HepG2 (cell line): ENCODE results near the gene CCDC57. TPM values are rescaled to one million over a fixed set of nuclear protein-coding genes. Genes with fewer than 3 reads are reported as not detected.

ENCODE experiments used
- BRCA1 ChIP-seq: sonication (generic); formaldehyde crosslinking; IDR thresholded peaks from 2 replicates; pipeline ENCODE4 v1.4.0; 2020; ENCODE audit warnings: missing genetic modification reagents
- HHEX ChIP-seq: IDR thresholded peaks from 2 replicates; pipeline ENCODE4 v1.6.1; 2016; ENCODE audit warnings: control low read depth
- JUND ChIP-seq: sonication (generic); formaldehyde crosslinking; IDR thresholded peaks from 2 replicates; pipeline ENCODE4 v1.8.0; 2022; ENCODE audit warnings: mild to moderate bottlenecking, missing genetic modification reagents
- NR2F1 ChIP-seq, 2 experiments: fragments of 450-650 bp in 1 of 2; formaldehyde crosslinking in 1 of 2; IDR thresholded peaks; 2 replicates each; pipeline versions ENCODE4 v1.5.0 to v1.6.1; 2016 to 2020; ENCODE audit warnings: mild to moderate bottlenecking in 1 of 2, missing compliant biosample characterization in 1 of 2, missing genetic modification reagents in 1 of 2, moderate library complexity in 1 of 2
- RAD21 ChIP-seq: fragments of 450-650 bp; formaldehyde crosslinking; IDR thresholded peaks from 2 replicates; pipeline ENCODE4 v1.5.0; 2020; ENCODE audit warnings: mild to moderate bottlenecking
- SIX1 ChIP-seq: sonication (generic); formaldehyde crosslinking; IDR thresholded peaks from 2 replicates; pipeline ENCODE4 v1.4.0; 2020; ENCODE audit warnings: missing genetic modification reagents, borderline replicate concordance
- SRSF1 ChIP-seq: fragments of 200-400 bp; formaldehyde crosslinking; optimal IDR thresholded peaks from 2 replicates; pipeline ENCODE3; 2017; ENCODE audit warnings: mild to moderate bottlenecking, low read depth, low read length, moderate library complexity
- SRSF4 ChIP-seq: fragments of 200-400 bp; formaldehyde crosslinking; IDR thresholded peaks from one replicate; pipeline ENCODE4 v1.6.1; 2018; ENCODE audit warnings: mild to moderate bottlenecking, low read depth, low read length, moderate library complexity; ENCODE audit not compliant: poor library complexity, severe bottlenecking
- WIZ ChIP-seq: sonication (generic); formaldehyde crosslinking; IDR thresholded peaks from 2 replicates; pipeline ENCODE4 v1.5.1; 2020; ENCODE audit warnings: mild to moderate bottlenecking, missing genetic modification reagents
- ZFP37 ChIP-seq: sonication (generic); formaldehyde crosslinking; IDR thresholded peaks from 2 replicates; pipeline ENCODE4 v1.4.0; 2020; ENCODE audit warnings: missing genetic modification reagents, borderline replicate concordance
- ZHX1 ChIP-seq: sonication (generic); formaldehyde crosslinking; IDR thresholded peaks from 2 replicates; pipeline ENCODE4 v1.8.1; 2022; ENCODE audit warnings: low read depth, mild to moderate bottlenecking, missing genetic modification reagents
- ZNF124 ChIP-seq: sonication (generic); formaldehyde crosslinking; IDR thresholded peaks from 2 replicates; pipeline ENCODE4 v1.4.0; 2020; ENCODE audit warnings: missing genetic modification reagents
- ZNF20 ChIP-seq: sonication (generic); formaldehyde crosslinking; IDR thresholded peaks from 2 replicates; pipeline ENCODE4 v1.4.0; 2020; ENCODE audit warnings: mild to moderate bottlenecking, moderate library complexity, missing genetic modification reagents
- ZNF234 ChIP-seq: sonication (generic); formaldehyde crosslinking; conservative IDR thresholded peaks from 2 replicates; pipeline ENCODE4 v1.5.1; 2020; ENCODE audit warnings: mild to moderate bottlenecking, missing genetic modification reagents
- ZNF263 ChIP-seq: sonication (generic); formaldehyde crosslinking; IDR thresholded peaks from 2 replicates; pipeline ENCODE4 v1.4.0; 2020; ENCODE audit warnings: missing genetic modification reagents
- ZNF687 ChIP-seq: sonication (generic); formaldehyde crosslinking; IDR thresholded peaks from 2 replicates; pipeline ENCODE4 v1.5.1; 2020; ENCODE audit warnings: mild to moderate bottlenecking, missing genetic modification reagents, moderate library complexity
- polyA plus RNA-seq, 8 experiments: library from polyadenylated mRNA; depleted of rRNA in 3 of 8; stranded (reverse) in 7 of 8; unstranded in 1 of 8; fragments of >200 nt; fragmentation: Illumina TruSeq in 4 of 8; extraction: Trizol in 4 of 8; gene quantifications; 2 replicates each; pipeline versions ENCODE4 v1.2.1 to v1.2.3, GENCODE V29; 2011 to 2016; ENCODE audit warnings: low read depth in 4 of 8, missing spikeins in 1 of 8, mixed read lengths in 1 of 8; ENCODE audit not compliant: insufficient read depth in 1 of 8
- total RNA-seq, 5 experiments: library from RNA; depleted of rRNA; stranded (reverse); fragments of >200 nt; fragmentation: Illumina TruSeq; extraction: Trizol; gene quantifications; 2 replicates each; pipeline ENCODE4 v1.2.3, GENCODE V29; 2016; ENCODE audit warnings: low read depth in 1 of 5
- TF ChIP-seq, protein P1 (sequence below): sonication (generic); formaldehyde crosslinking; IDR thresholded peaks from 2 replicates; pipeline ENCODE4 v1.9.0; 2022; ENCODE audit warnings: low read depth, missing genetic modification reagents
- TF ChIP-seq, protein P2 (sequence below): sonication (generic); formaldehyde crosslinking; conservative IDR thresholded peaks from 2 replicates; pipeline ENCODE4 v1.8.0; 2022; ENCODE audit warnings: low read depth, missing genetic modification reagents

Gene CCDC57
- total and polyA plus RNA-seq, 2 of the 13 experiments (the other 11 are each of a cell fraction or from before 2014, with no cell fraction given): 59.3 to 59.9 TPM

GRCh38 chr17:82231562-82232321, 19.1 kb upstream of the CCDC57 start (continued):
- peak; percentile 30; the same call in 1 of the 2 replicates for TF ChIP-seq ZNF263 (CRISPR knock-in tag)
- no peak for TF ChIP-seq HHEX (CRISPR knock-in tag)
- TF ChIP-seq RAD21 (CRISPR knock-in tag): peak; percentile 37; the same call in 1 of the 2 replicates
- peak; percentile 96; the same call in 1 of the 2 replicates for TF ChIP-seq ZNF234 (CRISPR knock-in tag)
- TF ChIP-seq WIZ (CRISPR knock-in tag): no peak
- TF ChIP-seq SIX1 (CRISPR knock-in tag): no peak; the same call in 1 of the 2 replicates
- peak; percentile 85 for TF ChIP-seq ZNF124 (CRISPR knock-in tag)
- TF ChIP-seq SRSF1: peak; percentile 99
- peak; percentile 69; the same call in 1 of the 2 replicates for TF ChIP-seq ZHX1 (CRISPR knock-in tag)
- TF ChIP-seq ZFP37 (CRISPR knock-in tag): no peak
- no peak for TF ChIP-seq ZNF20 (CRISPR knock-in tag)
- peak; percentile 96 for TF ChIP-seq ZNF687 (CRISPR knock-in tag)
- no peak for TF ChIP-seq BRCA1 (CRISPR knock-in tag)
- peak; percentile 67 to 79; a peak in 3 of 4 replicates for TF ChIP-seq NR2F1 (CRISPR knock-in tag; IDR thresholded peaks at IDR 0.05)
- peak; percentile 84; the same call in 1 of the 2 replicates for TF ChIP-seq JUND
- TF ChIP-seq, protein P1, sequence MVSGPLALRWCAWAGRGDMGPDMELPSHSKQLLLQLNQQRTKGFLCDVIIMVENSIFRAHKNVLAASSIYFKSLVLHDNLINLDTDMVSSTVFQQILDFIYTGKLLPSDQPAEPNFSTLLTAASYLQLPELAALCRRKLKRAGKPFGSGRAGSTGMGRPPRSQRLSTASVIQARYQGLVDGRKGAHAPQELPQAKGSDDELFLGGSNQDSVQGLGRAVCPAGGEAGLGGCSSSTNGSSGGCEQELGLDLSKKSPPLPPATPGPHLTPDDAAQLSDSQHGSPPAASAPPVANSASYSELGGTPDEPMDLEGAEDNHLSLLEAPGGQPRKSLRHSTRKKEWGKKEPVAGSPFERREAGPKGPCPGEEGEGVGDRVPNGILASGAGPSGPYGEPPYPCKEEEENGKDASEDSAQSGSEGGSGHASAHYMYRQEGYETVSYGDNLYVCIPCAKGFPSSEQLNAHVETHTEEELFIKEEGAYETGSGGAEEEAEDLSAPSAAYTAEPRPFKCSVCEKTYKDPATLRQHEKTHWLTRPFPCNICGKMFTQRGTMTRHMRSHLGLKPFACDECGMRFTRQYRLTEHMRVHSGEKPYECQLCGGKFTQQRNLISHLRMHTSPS (CRISPR knock-in tag): peak; percentile 84
- TF ChIP-seq SRSF4: no peak
- TF ChIP-seq, protein P2, sequence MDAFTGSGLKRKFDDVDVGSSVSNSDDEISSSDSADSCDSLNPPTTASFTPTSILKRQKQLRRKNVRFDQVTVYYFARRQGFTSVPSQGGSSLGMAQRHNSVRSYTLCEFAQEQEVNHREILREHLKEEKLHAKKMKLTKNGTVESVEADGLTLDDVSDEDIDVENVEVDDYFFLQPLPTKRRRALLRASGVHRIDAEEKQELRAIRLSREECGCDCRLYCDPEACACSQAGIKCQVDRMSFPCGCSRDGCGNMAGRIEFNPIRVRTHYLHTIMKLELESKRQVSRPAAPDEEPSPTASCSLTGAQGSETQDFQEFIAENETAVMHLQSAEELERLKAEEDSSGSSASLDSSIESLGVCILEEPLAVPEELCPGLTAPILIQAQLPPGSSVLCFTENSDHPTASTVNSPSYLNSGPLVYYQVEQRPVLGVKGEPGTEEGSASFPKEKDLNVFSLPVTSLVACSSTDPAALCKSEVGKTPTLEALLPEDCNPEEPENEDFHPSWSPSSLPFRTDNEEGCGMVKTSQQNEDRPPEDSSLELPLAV (CRISPR knock-in tag): no peak
